Gastroesophageal sphincter (tissue), 4 donors: ENCODE data around the gene TRMT10A. TPM values are rescaled to one million over a fixed set of nuclear protein-coding genes. Genes with fewer than 3 reads are reported as not detected.

Experiments
- ATAC-seq: fragments of 150-250 bp; one replicate; pipeline ENCODE4 v1.9.1; 2016; ENCODE audit warnings: mild to moderate bottlenecking, moderate library complexity
- H3K27ac ChIP-seq, 4 donors: fragments of 200-600 bp; sonication (generic) in 3 of 4; 1 replicate in 3 of 4; 2 replicates in 1 of 4; pipeline ENCODE4 v1.5.1; 2016 to 2019
- H3K27me3 ChIP-seq: fragments of 200-600 bp; sonication (generic); one replicate; pipeline ENCODE4 v1.5.1; 2019
- H3K36me3 ChIP-seq, 2 donors: fragments of 200-600 bp; sonication (generic); one replicate each; pipeline ENCODE4 v1.5.1; 2019; ENCODE audit warnings: control low read depth in 1 of 2
- H3K4me1 ChIP-seq, 3 donors: fragments of 200-600 bp; sonication (generic); 1 replicate in 2 of 3; 2 replicates in 1 of 3; pipeline ENCODE4 v1.5.1; 2016 to 2019; ENCODE audit warnings: control low read depth in 2 of 3
- H3K4me3 ChIP-seq, 2 donors: fragments of 200-600 bp; sonication (generic); one replicate each; pipeline ENCODE4 v1.5.1; 2019; ENCODE audit warnings: mild to moderate bottlenecking in 1 of 2, moderate library complexity in 1 of 2
- H3K9me3 ChIP-seq, 3 donors: fragments of 200-600 bp; sonication (generic); one replicate each; pipeline ENCODE4 v1.5.1; 2017 to 2019; ENCODE audit warnings: control low read depth in 2 of 3
- CTCF ChIP-seq, 4 experiments: fragments of 200-600 bp in 2 of 4; fragments of 450-650 bp in 2 of 4; sonication (generic) in 1 of 4; IDR thresholded peaks; one replicate each; pipeline ENCODE4 v1.5.1; 2017 to 2019; ENCODE audit warnings: antibody characterized with exemption in 4 of 4, mild to moderate bottlenecking in 2 of 4, moderate library complexity in 2 of 4
- EP300 ChIP-seq: sonication (generic); formaldehyde crosslinking; IDR thresholded peaks from one replicate; pipeline ENCODE4 v1.6.1; 2017; ENCODE audit warnings: antibody characterized with exemption, mild to moderate bottlenecking
- POLR2A ChIP-seq, 2 donors: fragments of 450-650 bp; IDR thresholded peaks; one replicate each; pipeline ENCODE4 v1.6.1; 2017; ENCODE audit warnings: antibody characterized with exemption in 2 of 2, mild to moderate bottlenecking in 2 of 2, moderate library complexity in 1 of 2
- POLR2AphosphoS5 ChIP-seq: sonication (generic); formaldehyde crosslinking; IDR thresholded peaks from one replicate; pipeline ENCODE4 v1.6.1; 2017; ENCODE audit warnings: antibody characterized with exemption
- WGBS, 2 donors: methylation state at CpG; one replicate each; pipeline ENCODE4 v1.1.5; 2018; ENCODE audit warnings: low coverage in 1 of 2; 5-methylcytosine and 5-hydroxymethylcytosine counted together
- total RNA-seq, 4 donors: library from RNA; depleted of rRNA; stranded (reverse); fragments of >200 nt; gene quantifications; one replicate each; pipeline ENCODE4 v1.1.0, GENCODE V29; 2016

TRMT10A gene
- total RNA-seq, 4 donors from 2014 or later = 3.8 to 10.2 (median 5.7) TPM

DNA sequence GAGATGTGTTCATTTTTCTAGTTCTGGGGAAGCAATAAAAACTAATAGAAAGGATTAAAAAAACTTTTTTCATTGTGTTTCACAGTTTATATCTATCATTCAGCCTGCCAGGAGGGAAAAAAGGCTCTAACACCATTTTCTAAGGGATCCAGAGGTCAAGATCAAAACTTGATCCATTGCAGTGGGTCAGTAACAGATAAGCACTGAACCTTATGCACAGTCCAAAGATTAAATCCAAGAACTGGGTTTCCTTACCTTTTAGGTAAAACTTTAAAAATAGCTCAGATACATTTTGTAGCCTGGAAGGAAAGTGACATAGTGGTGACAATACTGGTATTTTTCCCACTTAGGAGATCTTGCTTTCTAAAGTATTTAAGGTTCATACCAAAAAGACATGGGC, 23.5 kb upstream of the TRMT10A start:
- TF ChIP-seq POLR2A (IDR thresholded peaks at IDR 0.05) = no peak

DNA sequence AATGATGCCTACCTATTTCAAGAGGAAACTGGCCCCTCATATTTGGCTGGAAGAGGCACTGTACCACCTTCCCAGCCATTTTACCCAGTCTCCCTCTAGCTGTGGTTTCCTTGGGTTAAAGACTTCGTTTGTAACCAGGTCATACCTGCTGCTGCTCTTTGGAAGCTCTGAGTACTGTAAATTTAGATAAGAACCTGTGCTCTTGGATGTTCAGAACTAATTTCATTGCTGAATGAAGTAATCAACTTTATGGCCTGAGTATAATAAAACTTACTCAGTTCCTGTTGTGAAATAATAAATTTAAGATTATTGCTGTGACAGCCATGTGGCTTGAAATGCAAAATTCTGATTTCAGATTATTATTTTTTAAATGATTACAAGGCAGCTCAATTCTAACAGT, 23.0 kb upstream of the TRMT10A start:
- H3K9me3 ChIP-seq = no peaks in the 10 kb centered on the region
- H3K27me3 ChIP-seq = no peaks in the 10 kb centered on the region
- H3K27ac ChIP-seq = no peak overlapping the region
- H3K4me3 ChIP-seq = no peak overlapping the region
- no peak for ATAC-seq
- 10 to 25% methylated on average over 1 of the region's 1 CpG for WGBS, 2 donors
- no peaks in the 10 kb centered on the region for H3K4me1 ChIP-seq
- H3K36me3 ChIP-seq = no peaks in the 10 kb centered on the region
- TF ChIP-seq EP300 (no peak), POLR2AphosphoS5 (no peak), POLR2A (IDR thresholded peaks at IDR 0.05) (no peak), CTCF (IDR thresholded peaks at IDR 0.05) (no peak)

More for the DNA sequence above, 23.5 kb upstream of the TRMT10A start:
- Histone ChIP-seq H3K27ac (no peak overlapping the region), H3K9me3 (no peaks in the 10 kb centered on the region), H3K4me1 (no peaks in the 10 kb centered on the region), H3K4me3 (no peak overlapping the region), H3K36me3 (no peaks in the 10 kb centered on the region), H3K27me3 (no peaks in the 10 kb centered on the region)
- ATAC-seq = no peak

- 58 to 71% methylated on average over 2 of the region's 2 CpGs for WGBS, 2 donors
- Histone ChIP-seq H3K27ac (no peak overlapping the region), H3K4me1 (no peaks in the 10 kb centered on the region), H3K27me3 (no peaks in the 10 kb centered on the region), H3K9me3 (no peaks in the 10 kb centered on the region), H3K4me3 (no peak overlapping the region), H3K36me3 (no peaks in the 10 kb centered on the region)
- TF ChIP-seq CTCF (IDR thresholded peaks at IDR 0.05) = no peak
- TF ChIP-seq POLR2A (IDR thresholded peaks at IDR 0.05) = no peak
- TF ChIP-seq EP300 = no peak
- no peak for TF ChIP-seq POLR2AphosphoS5
- no peak for ATAC-seq
Observed at GRCh38 chr4:99586322-99586721, 22.5 kb upstream of the TRMT10A start.

- H3K36me3 ChIP-seq = no peaks in the 10 kb centered on the region
- H3K27ac ChIP-seq = no peak overlapping the region
- ATAC-seq = no peak
- TF ChIP-seq EP300 (no peak), POLR2AphosphoS5 (no peak), CTCF (IDR thresholded peaks at IDR 0.05) (no peak), POLR2A (IDR thresholded peaks at IDR 0.05) (no peak)
- no peaks in the 10 kb centered on the region for H3K27me3 ChIP-seq
- no peaks in the 10 kb centered on the region for H3K9me3 ChIP-seq
- no peak overlapping the region for H3K4me3 ChIP-seq
- H3K4me1 ChIP-seq = no peaks in the 10 kb centered on the region
- WGBS, 2 donors = 86 to 89% methylated on average over 1 of the region's 1 CpG
Observed at GRCh38 chr4:99585516-99585915, 21.7 kb upstream of the TRMT10A start.

DNA sequence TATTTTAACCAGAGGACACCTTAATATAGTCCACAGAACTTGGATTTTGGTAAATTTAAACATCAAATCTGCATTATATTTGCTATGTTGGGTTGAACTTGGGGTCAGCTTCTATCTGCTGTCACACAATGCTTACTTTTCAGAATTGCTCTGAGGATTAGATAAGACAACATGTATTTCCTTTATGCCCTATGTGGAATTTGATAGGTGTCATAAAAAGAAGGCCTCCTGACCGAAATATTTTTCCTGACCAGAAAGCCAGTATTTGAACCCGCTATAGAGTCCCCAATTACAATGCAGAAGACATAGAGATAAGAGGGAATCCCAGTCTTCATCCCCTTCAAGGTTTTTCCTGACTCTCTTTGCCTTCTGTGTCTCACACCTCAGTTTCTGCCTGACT, 14.9 kb upstream of the TRMT10A start:
- WGBS, 2 donors = 78 to 91% methylated on average over 2 of the region's 2 CpGs
- TF ChIP-seq POLR2A (IDR thresholded peaks at IDR 0.05) (no peak), CTCF (IDR thresholded peaks at IDR 0.05) (no peak), EP300 (no peak), POLR2AphosphoS5 (no peak)
- no peaks in the 10 kb centered on the region for H3K9me3 ChIP-seq

More for the DNA sequence above, 14.9 kb upstream of the TRMT10A start:
- Histone ChIP-seq H3K27ac (no peak overlapping the region), H3K4me3 (no peak overlapping the region), H3K27me3 (no peaks in the 10 kb centered on the region), H3K36me3 (no peaks in the 10 kb centered on the region), H3K4me1 (peaks cover 0 to 2% (median 0%) of the 10 kb centered on the region in 3 donors)
- no peak for ATAC-seq
